H1 (cell line): ENCODE results near the gene EHD4. TPM values are rescaled to one million over a fixed set of nuclear protein-coding genes. Genes with fewer than 3 reads are reported as not detected.
A peak's percentile ranks its signal among the peaks of the same experiment; 100 is the strongest.

Source experiments
- CTCF ChIA-PET: fragments of 300-600 bp; sonication (Branson Sonifier 250); formaldehyde crosslinking; loops from one replicate; lab custom pipeline; 2021; ENCODE audit not compliant: partially characterized antibody; lab: Charles Lee
- POLR2A ChIA-PET: fragments of 300-600 bp; sonication (Branson Sonifier 250); formaldehyde crosslinking; loops from one replicate; lab custom pipeline; 2021; ENCODE audit warnings: inconsistent platforms; ENCODE audit not compliant: partially characterized antibody; lab: Charles Lee
- DNase-seq, 2 experiments: peaks; one replicate each; pipeline versions ENCODE4 v3.0.0 to v3.0.0-alpha.2; 2010 to 2022; ENCODE audit warnings: low spot score in 2 of 2, low read depth in 1 of 2, mixed read lengths in 1 of 2
- FAIRE-seq: peaks from 2 replicates; lab custom pipeline; 2011; peaks lifted over from hg19 to GRCh38; lab: Jason Lieb, UNC
- H2AFZ ChIP-seq: 2 replicates; pipeline ENCODE4 v1.8.1; 2012; ENCODE audit warnings: low read length, inconsistent platforms
- H2AK5ac ChIP-seq: 2 replicates; pipeline ENCODE4 v1.6.1; 2013; ENCODE audit warnings: low read depth, low read length
- H2BK120ac ChIP-seq: replicated peaks from 2 replicates; pipeline ENCODE3; 2013; ENCODE audit warnings: low read depth, low read length, inconsistent platforms
- H2BK12ac ChIP-seq: 2 replicates; pipeline ENCODE4 v1.6.1; 2013; ENCODE audit warnings: low read depth, low read length
- H2BK15ac ChIP-seq: 2 replicates; pipeline ENCODE4 v1.6.1; 2013; ENCODE audit warnings: low read length
- H2BK20ac ChIP-seq: 2 replicates; pipeline ENCODE4 v1.6.1; 2013; ENCODE audit warnings: low read length
- H2BK5ac ChIP-seq: 2 replicates; pipeline ENCODE4 v1.6.1; 2013; ENCODE audit warnings: low read depth, low read length
- H3K14ac ChIP-seq: 2 replicates; pipeline ENCODE4 v1.6.1; 2013; ENCODE audit warnings: inconsistent platforms; ENCODE audit not compliant: insufficient read length
- H3K18ac ChIP-seq: 2 replicates; pipeline ENCODE4 v1.6.1; 2013; ENCODE audit warnings: low read length; ENCODE audit errors: extremely low read depth
- H3K23ac ChIP-seq: 2 replicates; pipeline ENCODE4 v1.6.1; 2013; ENCODE audit warnings: inconsistent platforms; ENCODE audit not compliant: insufficient read length
- H3K23me2 ChIP-seq: 2 replicates; pipeline ENCODE4 v1.6.1; 2013; ENCODE audit warnings: low read depth, low read length
- H3K27ac ChIP-seq: 2 replicates; pipeline ENCODE4 v1.6.1; 2011; ENCODE audit warnings: low read depth, low read length, inconsistent platforms
- H3K27me3 ChIP-seq, 4 experiments: replicated peaks in 1 of 4; 1 replicate in 1 of 4; 2 replicates in 3 of 4; pipeline versions ENCODE4 v1.6.1 to v1.8.1; 2011 to 2013; ENCODE audit warnings: low read length in 3 of 4, mild to moderate bottlenecking in 3 of 4, inconsistent platforms in 2 of 4, mixed read lengths in 2 of 4, moderate library complexity in 1 of 4; ENCODE audit not compliant: control insufficient read depth in 3 of 4, insufficient read depth in 3 of 4; ENCODE audit errors: extremely low read depth in 1 of 4
- H3K36me3 ChIP-seq, 4 experiments: 2 replicates each; pipeline versions ENCODE4 v1.6.1 to v1.8.1; 2011 to 2013; ENCODE audit warnings: mild to moderate bottlenecking in 4 of 4, low read length in 3 of 4, moderate library complexity in 2 of 4, control low read depth in 1 of 4, inconsistent platforms in 1 of 4; ENCODE audit not compliant: insufficient read depth in 4 of 4, control insufficient read depth in 2 of 4
- H3K4ac ChIP-seq: replicated peaks from 2 replicates; pipeline ENCODE3; 2013; ENCODE audit warnings: low read length, low read depth, mixed read lengths, inconsistent platforms; ENCODE audit not compliant: insufficient read length
- H3K4me1 ChIP-seq, 4 experiments: replicated peaks in 1 of 4; 1 replicate in 1 of 4; 2 replicates in 3 of 4; pipeline versions ENCODE4 v1.6.1 to v1.8.1; 2011 to 2013; ENCODE audit warnings: low read length in 3 of 4, inconsistent platforms in 2 of 4, mixed read lengths in 1 of 4; ENCODE audit not compliant: insufficient read depth in 4 of 4, control insufficient read depth in 3 of 4
- H3K4me2 ChIP-seq, 2 experiments: 2 replicates each; pipeline versions ENCODE4 v1.6.1 to v1.8.1; 2011 to 2013; ENCODE audit warnings: low read depth in 2 of 2, low read length in 2 of 2, control low read depth in 1 of 2, inconsistent platforms in 1 of 2, mild to moderate bottlenecking in 1 of 2; ENCODE audit not compliant: insufficient read depth in 1 of 2
- H3K4me3 ChIP-seq, 4 experiments: fragments of 200-600, 300-600 bp in 1 of 4; sonication (generic), shearing (Covaris generic), sonication (Bioruptor Twin) in 1 of 4; 2 replicates each; pipeline versions ENCODE4 v1.5.1 to v1.8.1; 2011 to 2016; ENCODE audit warnings: low read length in 4 of 4, low read depth in 3 of 4, control low read depth in 2 of 4, inconsistent platforms in 2 of 4, mild to moderate bottlenecking in 2 of 4, mixed read lengths in 1 of 4, moderate library complexity in 1 of 4; ENCODE audit not compliant: insufficient read depth in 2 of 4; ENCODE audit errors: extremely low read depth in 1 of 4
- H3K56ac ChIP-seq: replicated peaks from 2 replicates; pipeline ENCODE3; 2013; ENCODE audit warnings: low read depth, mild to moderate bottlenecking, mixed read lengths, low read length, inconsistent platforms; ENCODE audit not compliant: insufficient read length
- H3K79me1 ChIP-seq: 2 replicates; pipeline ENCODE4 v1.6.1; 2013; ENCODE audit warnings: low read depth, low read length, control low read depth
- H3K79me2 ChIP-seq, 2 experiments: 2 replicates each; pipeline versions ENCODE4 v1.6.1 to v1.8.1; 2012 to 2013; ENCODE audit warnings: low read length in 2 of 2, mild to moderate bottlenecking in 2 of 2, inconsistent platforms in 1 of 2; ENCODE audit not compliant: insufficient read depth in 2 of 2, control insufficient read depth in 1 of 2
- H3K9ac ChIP-seq, 4 experiments: replicated peaks in 1 of 4; 1 replicate in 1 of 4; 2 replicates in 3 of 4; pipeline versions ENCODE4 v1.6.1 to v1.8.1; 2011 to 2013; ENCODE audit warnings: low read depth in 3 of 4, low read length in 3 of 4, control low read depth in 2 of 4, mild to moderate bottlenecking in 2 of 4, moderate library complexity in 2 of 4, inconsistent platforms in 1 of 4; ENCODE audit errors: extremely low read depth in 1 of 4
- H3K9me3 ChIP-seq, 2 experiments: 2 replicates each; pipeline versions ENCODE4 v1.6.1 to v1.8.1; 2012 to 2013; ENCODE audit warnings: mild to moderate bottlenecking in 2 of 2, moderate library complexity in 2 of 2, control low read depth in 1 of 2, inconsistent platforms in 1 of 2, low read depth in 1 of 2, low read length in 1 of 2, mixed read lengths in 1 of 2; ENCODE audit not compliant: insufficient read depth in 2 of 2
- H4K20me1 ChIP-seq, 2 experiments: replicated peaks in 1 of 2; 2 replicates each; pipeline versions ENCODE3 to v1.8.1; 2011 to 2013; ENCODE audit warnings: inconsistent platforms in 2 of 2, low read length in 2 of 2, mild to moderate bottlenecking in 1 of 2; ENCODE audit not compliant: insufficient read depth in 2 of 2, control insufficient read depth in 1 of 2
- H4K5ac ChIP-seq: 2 replicates; pipeline ENCODE4 v1.6.1; 2013; ENCODE audit warnings: low read length, low read depth, mixed read lengths, inconsistent platforms; ENCODE audit not compliant: insufficient read length
- H4K8ac ChIP-seq: 2 replicates; pipeline ENCODE4 v1.8.0; 2013; ENCODE audit warnings: mild to moderate bottlenecking, moderate library complexity, low read length, inconsistent platforms; ENCODE audit not compliant: insufficient read depth; ENCODE audit errors: extremely low read depth
- H4K91ac ChIP-seq: replicated peaks from 2 replicates; pipeline ENCODE3; 2013; ENCODE audit warnings: low read length, mixed read lengths, inconsistent platforms; ENCODE audit not compliant: insufficient read length
- ASH2L ChIP-seq: fragments of 200-600, 300-600 bp; sonication (generic); IDR thresholded peaks from one replicate; pipeline ENCODE4 v1.7.1; 2017; ENCODE audit warnings: low read length
- CTCF ChIP-seq, 3 experiments: IDR thresholded peaks; 1 replicate in 2 of 3; 2 replicates in 1 of 3; pipeline versions ENCODE4 v1.5.1 to v1.6.1; 2011; ENCODE audit warnings: low read length in 3 of 3, mild to moderate bottlenecking in 3 of 3, inconsistent platforms in 2 of 3, low read depth in 1 of 3, moderate library complexity in 1 of 3; ENCODE audit not compliant: insufficient read depth in 1 of 3; ENCODE audit errors: control extremely low read depth in 1 of 3
- MAX ChIP-seq: IDR thresholded peaks from 2 replicates; pipeline ENCODE4 v1.6.1; 2012; ENCODE audit warnings: inconsistent platforms
- PHF8 ChIP-seq: fragments of 200-600 bp; sonication (generic); conservative IDR thresholded peaks from 2 replicates; pipeline ENCODE4 v1.7.1; 2012; ENCODE audit warnings: low read depth, mild to moderate bottlenecking, inconsistent platforms, low read length, moderate library complexity
- POU5F1 ChIP-seq: IDR thresholded peaks from 2 replicates; pipeline ENCODE4 v1.6.1; 2011; ENCODE audit warnings: low read depth, mild to moderate bottlenecking, low read length, moderate library complexity
- RAD21 ChIP-seq, 2 experiments: IDR thresholded peaks in 1 of 2; conservative IDR thresholded peaks in 1 of 2; 2 replicates each; pipeline ENCODE4 v1.6.1; 2011; ENCODE audit warnings: low read depth in 2 of 2, low read length in 2 of 2, improper control_type of control experiment in 1 of 2, inconsistent platforms in 1 of 2, mild to moderate bottlenecking in 1 of 2, moderate library complexity in 1 of 2
- SP2 ChIP-seq: IDR thresholded peaks from 2 replicates; pipeline ENCODE4 v1.6.1; 2012; ENCODE audit warnings: mild to moderate bottlenecking, low read length, inconsistent platforms
- SUZ12 ChIP-seq: fragments of 200-600 bp; sonication (generic); IDR thresholded peaks from 2 replicates; pipeline ENCODE4 v1.6.1; 2012; ENCODE audit warnings: mild to moderate bottlenecking, inconsistent platforms, low read length, moderate library complexity, mixed read lengths
- WGBS, 2 experiments: shearing (Covaris generic) in 1 of 2; methylation state at CpG; one replicate each; pipeline versions ENCODE4 v1.1.6 to v1.1.7; 2013 to 2015; ENCODE audit warnings: low lambda C conversion rate in 2 of 2, mixed read lengths in 2 of 2, inconsistent platforms in 1 of 2, low coverage in 1 of 2, missing lambda C conversion rate in 1 of 2; ENCODE audit not compliant: insufficient replicate concordance in 2 of 2, insufficient coverage in 1 of 2, insufficient read length in 1 of 2; ENCODE audit errors: extremely low coverage in 1 of 2, missing lambda C conversion rate in 1 of 2; 5-methylcytosine and 5-hydroxymethylcytosine counted together
- polyA plus RNA-seq, 7 experiments: library from polyadenylated mRNA; depleted of rRNA in 3 of 7; stranded (reverse) in 5 of 7; unstranded in 2 of 7; fragments of >200 nt in 5 of 7; fragments of 200-250 nt in 2 of 7; gene quantifications; 1 replicate in 5 of 7; 2 replicates in 1 of 7; 4 replicates in 1 of 7; pipeline versions ENCODE4 v1.2.1 to v1.2.3, GENCODE V29; 2011 to 2013; ENCODE audit warnings: missing spikeins in 2 of 7, mixed read lengths in 2 of 7
- total RNA-seq: library from RNA; stranded (reverse); fragmentation: NEBNext Ultra II Directional; extraction: Animal tissue kit (Norgen Biotek cat#: 25700); gene quantifications from 2 replicates; pipeline ENCODE4 v1.2.1, GENCODE V29; 2021

EHD4 gene
- total and polyA plus RNA-seq, 2 of the 8 experiments (the other 6 are each of a cell fraction or from before 2014, with no cell fraction given): 17.5 to 24.5 TPM

GRCh38 chr15:41955807-41956525, 16.4 kb downstream of the EHD4 start:
- H3K23me2 ChIP-seq: no peaks in the 10 kb centered on the region
- no peak overlapping the region for H3K14ac ChIP-seq
- H3K23ac ChIP-seq: no peak overlapping the region
- H3K4me2 ChIP-seq: peak overlapping the region in 1 of 2 experiments; percentile 18; a peak in 1 of 4 replicates
- no peaks in the 10 kb centered on the region for H3K27me3 ChIP-seq
- no peak overlapping the region for H3K27ac ChIP-seq
- H2BK20ac ChIP-seq: no peak overlapping the region
- ChIA-PET CTCF (interaction anchor here (0.6 to 3.3 kb wide), 10 partner anchors 11 to 985 kb away, joined by 3 to 17 read pairs (median 5); no protein-coding TSS in a partner anchor), POLR2A (interaction anchor here (0.9 kb wide), 1 partner anchor 14 kb away, joined by 3 read pairs; no protein-coding TSS in a partner anchor)
- no peak overlapping the region for H2AFZ ChIP-seq
- 0 out of 2 replicates have a peak overlapping the region, but pooled peaks have one; percentile 1 for H2BK15ac ChIP-seq
- DNase-seq (no peak), FAIRE-seq (no peak)
- peaks cover 4 to 23% (median 12%) of the 10 kb centered on the region in 4 experiments; a peak in 5 of 8 replicates for H3K36me3 ChIP-seq
- WGBS, 2 experiments: 78% methylated on average over 21 of the region's 21 CpGs; no CpG with 5 or more reads in 1 of the 2 experiments
- TF ChIP-seq PHF8: no peak
- no peak for TF ChIP-seq SP2
- TF ChIP-seq MAX: no peak
- TF ChIP-seq POU5F1: no peak
- no peak for TF ChIP-seq SUZ12
- TF ChIP-seq CTCF (IDR thresholded peaks at IDR 0.05; ENCODE audit: control extremely low read depth in 1 of 3, insufficient read depth in 1 of 3, low read depth in 1 of 3, low read length in 3 of 3): peak; percentile 45 to 59 (median 51)
- peak; percentile 29 to 51; a peak in 3 of 4 replicates for TF ChIP-seq RAD21 (IDR thresholded peaks at IDR 0.05 in 1 of 2, conservative IDR thresholded peaks at IDR 0.05 in 1 of 2; ENCODE audit: low read depth in 2 of 2, low read length in 2 of 2)
- no peak for TF ChIP-seq ASH2L
- peaks cover 9% of the 10 kb centered on the region for H3K79me1 ChIP-seq
- H3K4me3 ChIP-seq: no peak overlapping the region
- no peak overlapping the region for H2BK120ac ChIP-seq
- H4K20me1 ChIP-seq: peaks cover 5 to 12% of the 10 kb centered on the region in 2 experiments
- no peak overlapping the region for H2BK12ac ChIP-seq
- H3K79me2 ChIP-seq: peaks cover 0 to 40% of the 10 kb centered on the region in 2 experiments; a peak in 2 of 4 replicates
- H4K91ac ChIP-seq: no peak overlapping the region
- no peak overlapping the region for H3K18ac ChIP-seq
- H2BK5ac ChIP-seq: peak overlapping the region; percentile 45
- no peak overlapping the region for H3K4ac ChIP-seq
- H4K5ac ChIP-seq: no peak overlapping the region
- no peak overlapping the region; the same call in none of the 2 replicates for H4K8ac ChIP-seq
- no peak overlapping the region for H3K56ac ChIP-seq
- peaks cover 0 to 4% (median 2%) of the 10 kb centered on the region in 4 experiments; a peak in 5 of 7 replicates for H3K4me1 ChIP-seq
- H3K9me3 ChIP-seq: no peaks in the 10 kb centered on the region
- peak overlapping the region in 1 of 4 experiments; percentile 45; a peak in 1 of 7 replicates for H3K9ac ChIP-seq
- no peak overlapping the region for H2AK5ac ChIP-seq
